ENCODE data around the gene MTUS2. TPM values are rescaled to one million over a fixed set of nuclear protein-coding genes. Genes with fewer than 3 reads are reported as not detected.

The MTUS2 gene
- total RNA-seq, 1 donor from 2014 or later: 81.4 TPM

GRCh38 chr13:29081036-29081435, 260.9 kb downstream of the MTUS2 start:
- intact Hi-C loops (cut with DNase I): no loop called here
- DNase-seq (ENCODE audit: low spot score): no peak

GRCh38 chr13:29081697-29082440, 261.7 kb downstream of the MTUS2 start:
- intact Hi-C loops (cut with DNase I): no loop called here
- DNase-seq (ENCODE audit: low spot score): no peak

- DNase-seq (ENCODE audit: low spot score): no peak
- intact Hi-C loops (cut with DNase I): no loop called here
Measured at GRCh38 chr13:29099781-29100406, 279.8 kb downstream of the MTUS2 start.

GRCh38 chr13:29100758-29101157, 280.6 kb downstream of the MTUS2 start:
- no peak for DNase-seq (ENCODE audit: low spot score)
- intact Hi-C loops (cut with DNase I): no loop called here

- no peak for DNase-seq (ENCODE audit: low spot score)
- intact Hi-C loops (cut with DNase I): no loop called here
Measured at GRCh38 chr13:29101409-29101808, 281.3 kb downstream of the MTUS2 start.

- no peak for DNase-seq (ENCODE audit: low spot score)
- intact Hi-C loops (cut with DNase I): no loop called here
Measured at GRCh38 chr13:29101905-29102304, 281.8 kb downstream of the MTUS2 start.

- intact Hi-C loops (cut with DNase I): no loop called here
- no peak for DNase-seq (ENCODE audit: low spot score)
Measured at GRCh38 chr13:29103065-29103800, 283.1 kb downstream of the MTUS2 start.

GRCh38 chr13:29104461-29104860, 284.3 kb downstream of the MTUS2 start:
- intact Hi-C loops (cut with DNase I): no loop called here

GRCh38 chr13:29105779-29106178, 285.6 kb downstream of the MTUS2 start:
- intact Hi-C loops (cut with DNase I): no loop called here
- DNase-seq (ENCODE audit: low spot score): no peak

More at GRCh38 chr13:29104461-29104860, 284.3 kb downstream of the MTUS2 start:
- no peak for DNase-seq (ENCODE audit: low spot score)

GRCh38 chr13:29106651-29107050, 286.5 kb downstream of the MTUS2 start:
- no peak for DNase-seq (ENCODE audit: low spot score)
- intact Hi-C loops (cut with DNase I): no loop called here

- intact Hi-C loops (cut with DNase I): no loop called here
- no peak for DNase-seq (ENCODE audit: low spot score)
Measured at GRCh38 chr13:29108068-29108786, 288.1 kb downstream of the MTUS2 start.

- intact Hi-C loops (cut with DNase I): no loop called here
- no peak for DNase-seq (ENCODE audit: low spot score)
Measured at GRCh38 chr13:29109987-29110386, 289.8 kb downstream of the MTUS2 start.

GRCh38 chr13:29111446-29111845, 291.3 kb downstream of the MTUS2 start:
- no peak for DNase-seq (ENCODE audit: low spot score)
- intact Hi-C loops (cut with DNase I): no loop called here

GRCh38 chr13:29115842-29116241, 295.7 kb downstream of the MTUS2 start:
- no peak for DNase-seq (ENCODE audit: low spot score)
- intact Hi-C loops (cut with DNase I): no loop called here

GRCh38 chr13:29117663-29118062, 297.5 kb downstream of the MTUS2 start:
- intact Hi-C loops (cut with DNase I): no loop called here
- DNase-seq (ENCODE audit: low spot score): no peak

- intact Hi-C loops (cut with DNase I): no loop called here
- DNase-seq (ENCODE audit: low spot score): no peak
Measured at GRCh38 chr13:29118471-29118870, 298.3 kb downstream of the MTUS2 start.

- intact Hi-C loops (cut with DNase I): no loop called here
Measured at GRCh38 chr13:29125191-29125933, 305.2 kb downstream of the MTUS2 start.

GRCh38 chr13:29125934-29126424, 305.8 kb downstream of the MTUS2 start:
- DNase-seq (ENCODE audit: low spot score): no peak
- intact Hi-C loops (cut with DNase I): no loop called here

More at GRCh38 chr13:29125191-29125933, 305.2 kb downstream of the MTUS2 start:
- DNase-seq (ENCODE audit: low spot score): no peak

- intact Hi-C loops (cut with DNase I): no loop called here
- DNase-seq (ENCODE audit: low spot score): no peak
Measured at GRCh38 chr13:29129616-29130015, 309.5 kb downstream of the MTUS2 start.
